GM12865 (cell line): Measurements from ENCODE around the gene WLS.

Experiments
- DNase-seq: peaks from one replicate; pipeline ENCODE4 v3.0.0; 2010; ENCODE audit warnings: low read depth
- H3K4me3 ChIP-seq: 2 replicates; pipeline ENCODE4 v1.5.1; 2011; ENCODE audit warnings: mild to moderate bottlenecking, low read depth, low read length, control low read depth
- TF ChIP-seq, protein P1 (sequence below): IDR thresholded peaks from 2 replicates; pipeline ENCODE4 v1.5.1; 2011; ENCODE audit warnings: low read length, control low read depth, low read depth, inconsistent platforms; ENCODE audit not compliant: insufficient read depth; ENCODE audit errors: missing control alignments

WLS gene

DNA sequence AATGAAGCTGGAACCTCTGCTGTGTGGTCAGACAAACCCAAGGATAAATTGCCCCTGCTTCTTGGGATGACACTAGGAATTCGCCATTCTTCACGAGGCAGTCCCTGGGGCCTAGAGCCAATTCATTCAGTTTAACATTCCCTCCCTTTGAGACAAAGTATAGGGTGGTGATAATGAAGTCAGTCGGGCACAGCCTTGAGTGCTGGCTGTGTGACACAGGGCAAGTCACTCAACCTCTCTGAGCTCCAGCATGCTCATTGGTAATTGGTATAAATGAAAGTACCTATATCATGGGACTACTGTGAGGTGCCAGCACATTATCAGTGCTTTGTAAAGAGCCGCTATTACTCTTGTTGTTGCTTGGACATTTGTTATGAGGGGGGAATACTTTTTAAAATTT lies 117.0 kb downstream of the WLS start:
- TF ChIP-seq, protein P1, sequence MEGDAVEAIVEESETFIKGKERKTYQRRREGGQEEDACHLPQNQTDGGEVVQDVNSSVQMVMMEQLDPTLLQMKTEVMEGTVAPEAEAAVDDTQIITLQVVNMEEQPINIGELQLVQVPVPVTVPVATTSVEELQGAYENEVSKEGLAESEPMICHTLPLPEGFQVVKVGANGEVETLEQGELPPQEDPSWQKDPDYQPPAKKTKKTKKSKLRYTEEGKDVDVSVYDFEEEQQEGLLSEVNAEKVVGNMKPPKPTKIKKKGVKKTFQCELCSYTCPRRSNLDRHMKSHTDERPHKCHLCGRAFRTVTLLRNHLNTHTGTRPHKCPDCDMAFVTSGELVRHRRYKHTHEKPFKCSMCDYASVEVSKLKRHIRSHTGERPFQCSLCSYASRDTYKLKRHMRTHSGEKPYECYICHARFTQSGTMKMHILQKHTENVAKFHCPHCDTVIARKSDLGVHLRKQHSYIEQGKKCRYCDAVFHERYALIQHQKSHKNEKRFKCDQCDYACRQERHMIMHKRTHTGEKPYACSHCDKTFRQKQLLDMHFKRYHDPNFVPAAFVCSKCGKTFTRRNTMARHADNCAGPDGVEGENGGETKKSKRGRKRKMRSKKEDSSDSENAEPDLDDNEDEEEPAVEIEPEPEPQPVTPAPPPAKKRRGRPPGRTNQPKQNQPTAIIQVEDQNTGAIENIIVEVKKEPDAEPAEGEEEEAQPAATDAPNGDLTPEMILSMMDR, result no peak
- no peak overlapping the region for H3K4me3 ChIP-seq
- no peak for DNase-seq

DNA sequence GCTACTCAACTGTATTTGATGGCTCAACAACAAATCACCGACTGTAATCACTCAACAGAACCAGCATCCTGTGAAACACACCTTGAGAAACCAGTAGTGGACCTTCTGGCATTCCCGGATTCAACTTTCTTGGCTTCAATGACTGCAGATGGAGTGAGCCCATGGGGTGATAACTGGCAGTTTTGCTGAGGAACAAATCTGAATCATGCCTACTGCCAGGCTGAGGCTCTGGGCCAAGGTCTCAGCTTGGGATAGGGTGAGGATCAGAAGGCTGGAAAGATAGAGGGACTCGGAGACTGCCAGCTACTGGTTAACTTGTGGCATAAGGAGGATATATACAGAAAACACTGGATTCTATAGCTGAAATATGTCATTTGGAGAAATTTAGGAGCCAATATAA lies 118.4 kb downstream of the WLS start:
- DNase-seq, result no peak
- no peak overlapping the region for H3K4me3 ChIP-seq
- TF ChIP-seq, protein P1, result no peak

DNA sequence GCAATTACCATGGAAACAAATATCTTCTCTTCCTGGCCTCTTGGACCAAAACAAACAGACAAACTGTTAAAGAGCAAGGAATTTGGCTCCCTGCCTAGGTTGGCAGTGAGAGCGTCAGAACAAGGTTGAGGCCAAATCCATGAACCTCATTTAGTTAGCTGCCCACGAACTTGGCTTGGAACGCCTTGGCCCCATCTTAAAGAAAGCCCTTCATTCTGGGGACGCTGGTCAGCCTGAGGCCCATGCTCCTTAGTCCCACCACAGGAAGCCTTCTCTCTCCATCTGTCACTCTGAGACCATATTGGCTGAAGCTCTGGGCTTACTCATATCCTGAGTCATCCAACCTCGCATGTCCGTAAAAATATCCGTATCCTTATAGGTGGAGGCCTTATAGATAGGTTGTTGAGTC lies 119.5 kb downstream of the WLS start:
- DNase-seq, result no peak
- TF ChIP-seq, protein P1, result no peak

DNA sequence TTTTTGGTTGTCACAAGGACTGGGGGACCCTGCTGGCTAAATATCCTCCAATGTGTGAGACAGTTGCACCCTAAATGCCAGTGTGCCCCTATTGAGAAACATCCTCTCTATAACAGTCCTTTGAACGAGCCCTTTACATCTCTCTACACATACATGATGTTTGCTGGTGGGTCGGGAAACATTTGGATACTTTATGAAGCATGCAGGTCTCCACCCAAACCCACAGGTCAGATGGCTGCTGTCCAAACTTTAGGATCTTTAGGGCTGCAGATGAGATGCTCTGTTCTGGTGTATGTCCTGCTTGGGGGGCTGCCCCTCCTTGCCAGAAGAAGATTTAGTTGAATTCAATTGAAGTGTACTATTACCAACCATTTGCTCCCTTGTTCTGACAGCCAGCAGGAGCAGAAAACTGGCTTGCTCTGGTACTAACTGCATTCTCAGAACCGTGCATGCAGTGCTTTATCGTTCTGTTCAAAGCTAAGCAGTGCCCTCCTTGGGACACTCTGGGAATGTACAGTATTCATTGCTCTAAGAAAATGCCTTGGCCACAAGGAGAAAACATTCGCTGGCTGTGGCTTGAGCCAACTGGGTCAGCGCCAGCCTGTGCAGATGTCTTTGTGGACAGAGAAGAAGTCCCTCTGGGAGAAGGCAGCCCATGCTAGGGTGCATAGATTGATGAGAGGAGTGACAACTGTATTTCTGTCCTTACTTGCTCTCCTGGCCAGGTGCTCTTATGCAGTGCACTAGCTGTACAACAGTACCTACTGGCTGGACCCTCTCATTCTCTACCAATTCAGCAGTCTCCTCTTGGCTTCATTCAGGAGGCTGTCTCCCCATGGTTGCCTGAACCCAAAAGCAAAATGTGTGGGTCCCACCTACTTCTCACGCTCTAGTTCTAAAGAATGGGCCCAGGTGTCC lies 120.5 kb downstream of the WLS start:
- TF ChIP-seq, protein P1, result peak; percentile 16
- DNase-seq, result no peak
- H3K4me3 ChIP-seq, result no peak overlapping the region

More for the DNA sequence above, 119.5 kb downstream of the WLS start:
- no peak overlapping the region for H3K4me3 ChIP-seq

DNA sequence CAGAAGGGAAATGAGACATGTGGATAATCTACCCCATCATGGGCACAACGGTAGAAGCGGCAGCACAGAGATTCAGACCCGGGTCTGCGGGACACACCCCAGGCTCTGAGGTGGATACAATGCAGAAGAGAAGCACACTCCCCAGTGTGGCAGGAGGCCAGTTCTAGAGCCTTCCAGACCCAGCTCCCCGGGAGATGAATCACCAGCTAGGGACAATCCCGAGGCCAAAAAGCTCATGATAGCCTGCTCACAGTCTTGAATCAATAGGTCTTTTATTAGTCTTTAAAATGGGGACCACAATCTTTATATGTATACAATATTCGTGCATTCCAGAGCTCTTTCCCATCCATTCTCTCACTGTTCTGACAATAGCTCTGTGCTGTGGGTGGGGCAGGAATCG lies 124.6 kb downstream of the WLS start:
- TF ChIP-seq, protein P1, result no peak
- H3K4me3 ChIP-seq, result no peak overlapping the region
- no peak for DNase-seq

DNA sequence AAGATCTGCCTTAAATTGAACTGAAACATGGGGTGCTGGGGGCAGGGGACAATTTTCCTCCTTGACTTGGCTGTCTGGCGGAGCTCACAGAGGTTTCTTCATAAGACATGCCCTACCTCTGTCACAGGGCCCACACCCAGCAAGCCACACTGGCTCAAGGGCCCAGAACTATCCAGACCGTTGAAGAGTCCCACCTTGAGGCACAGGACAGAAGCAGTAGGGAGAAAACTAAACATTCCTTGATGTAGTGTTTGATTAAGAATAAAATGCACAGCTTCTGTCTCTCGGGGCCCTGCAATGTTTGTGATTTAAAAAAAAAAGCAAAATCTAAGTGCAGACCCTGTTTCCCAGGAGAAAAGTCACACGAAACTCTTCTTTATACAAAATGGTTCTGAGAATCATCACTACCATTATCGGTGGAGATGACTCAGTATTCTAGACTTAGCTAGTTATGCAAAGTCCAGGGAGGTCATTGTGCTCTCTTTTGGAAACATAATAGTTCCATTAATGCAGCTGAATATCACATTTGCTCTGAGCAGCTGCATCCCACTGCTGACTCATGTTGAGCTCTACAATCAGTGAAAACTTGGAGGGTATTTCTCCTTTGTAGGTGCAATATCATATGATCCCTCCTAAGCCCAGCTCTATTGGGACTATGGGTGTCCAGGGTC lies 128.3 kb downstream of the WLS start:
- DNase-seq, result no peak
- no peak overlapping the region for H3K4me3 ChIP-seq
- TF ChIP-seq, protein P1, result no peak
